GM20431 (cell line): ENCODE data around the gene RHPN2.
"Not testable (repeated sequence)": the region's sequence is repeated elsewhere in the genome, so short reads cannot be mapped to it uniquely, and the experiment has no call there.

ENCODE experiments used
- in situ Hi-C: fragments of 300-500 bp; cut with MseI, MboI; formaldehyde crosslinking; loops from one replicate; pipeline ENCODE4 v1.15.0; 2020; ENCODE audit warnings: low sequenced_read_pairs; ENCODE audit not compliant: unreplicated experiment

RHPN2 gene

GRCh38 chr19:33071887-33072286 is 7.2 kb upstream of the RHPN2 start:
- in situ Hi-C loops = no loop called here

DNA sequence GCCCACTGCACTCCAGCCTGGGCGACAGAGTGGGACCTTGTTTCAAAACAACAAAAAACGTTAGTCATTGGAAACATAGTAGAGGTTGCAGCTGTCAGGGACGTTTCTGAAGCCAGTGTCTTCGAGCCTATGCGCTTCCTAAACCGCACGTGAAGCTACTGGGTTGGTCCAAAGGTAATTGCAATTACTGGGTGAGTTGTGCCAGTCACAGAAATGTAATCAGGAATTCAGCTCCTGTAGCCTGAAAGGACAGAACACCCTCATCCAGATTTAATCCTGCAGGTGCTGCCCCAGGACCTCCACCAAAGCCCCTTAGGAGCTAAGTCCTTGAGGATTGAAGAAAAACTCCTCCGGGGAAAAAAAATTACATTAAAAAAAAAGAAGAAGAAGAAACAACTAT is 2.4 kb upstream of the RHPN2 start:
- in situ Hi-C loops = no loop called here

- in situ Hi-C loops = no loop called here
These were observed 1.9 kb upstream of the RHPN2 start for GRCh38 chr19:33066543-33066942.

GRCh38 chr19:33064458-33064791 is 263 bp downstream of the RHPN2 start:
- in situ Hi-C loops = no loop called here

DNA sequence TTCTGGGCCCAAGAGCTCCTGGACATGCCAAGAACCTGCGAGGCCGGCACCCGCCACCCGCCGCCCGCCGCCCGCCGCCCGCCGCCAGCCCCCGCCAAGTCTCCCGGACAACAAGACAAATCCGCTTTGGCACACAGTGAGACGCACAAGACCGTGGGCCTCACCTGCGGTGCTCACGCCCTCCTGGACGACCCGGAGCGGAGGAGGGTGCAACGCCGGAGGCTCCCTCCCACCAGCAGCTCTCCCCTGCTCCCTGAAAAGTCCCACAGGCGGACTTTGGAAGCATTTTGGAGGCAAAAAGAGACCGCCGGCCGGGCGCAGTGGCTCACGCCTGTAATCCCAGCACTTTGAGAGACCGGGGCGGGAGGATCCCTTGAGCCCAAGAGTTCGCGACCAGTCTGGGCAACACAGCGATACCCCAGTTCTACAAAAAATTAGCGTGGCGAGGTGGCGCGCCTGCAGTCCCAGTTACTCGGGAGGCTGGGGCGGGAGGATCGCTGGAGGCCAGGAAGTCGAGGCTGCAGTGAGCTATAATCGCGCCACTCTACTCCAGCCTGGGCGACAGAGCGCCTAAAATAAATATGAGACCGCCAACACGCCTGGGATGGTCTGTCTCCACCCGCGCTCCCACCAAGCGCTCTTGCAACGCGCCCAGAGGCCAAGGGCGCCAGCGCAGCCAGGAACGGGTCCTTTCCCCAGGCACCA is 783 bp downstream of the RHPN2 start:
- in situ Hi-C loops = no loop called here

- in situ Hi-C loops = no loop called here
These were observed 1.3 kb downstream of the RHPN2 start for GRCh38 chr19:33063356-33063752.

GRCh38 chr19:33062902-33063301 is 1.8 kb downstream of the RHPN2 start:
- in situ Hi-C loops = no loop called here

DNA sequence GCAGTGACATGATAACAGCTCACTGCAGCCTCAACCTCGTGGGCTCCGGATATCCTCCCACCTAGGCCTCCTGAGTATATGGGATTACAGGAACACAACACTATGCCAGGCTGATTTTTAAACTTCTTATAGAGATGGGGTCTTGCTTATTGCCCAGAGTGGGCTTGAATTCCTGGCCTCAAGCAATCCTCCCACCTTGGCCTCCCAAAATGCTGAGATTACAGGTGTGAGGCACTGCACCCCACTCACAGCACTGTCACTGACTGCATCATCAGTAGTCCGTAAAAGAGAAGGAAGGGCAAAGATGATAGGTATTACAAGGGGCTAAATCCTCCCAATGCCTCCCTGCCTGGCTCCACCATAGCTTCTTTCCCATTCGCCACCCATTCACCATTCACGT is 4.1 kb downstream of the RHPN2 start:
- in situ Hi-C loops = no loop called here

GRCh38 chr19:33055718-33056117 is 9.0 kb downstream of the RHPN2 start:
- in situ Hi-C loops = no loop called here

- in situ Hi-C loops = no loop called here
These were observed 10.1 kb downstream of the RHPN2 start for GRCh38 chr19:33054623-33055022.

DNA sequence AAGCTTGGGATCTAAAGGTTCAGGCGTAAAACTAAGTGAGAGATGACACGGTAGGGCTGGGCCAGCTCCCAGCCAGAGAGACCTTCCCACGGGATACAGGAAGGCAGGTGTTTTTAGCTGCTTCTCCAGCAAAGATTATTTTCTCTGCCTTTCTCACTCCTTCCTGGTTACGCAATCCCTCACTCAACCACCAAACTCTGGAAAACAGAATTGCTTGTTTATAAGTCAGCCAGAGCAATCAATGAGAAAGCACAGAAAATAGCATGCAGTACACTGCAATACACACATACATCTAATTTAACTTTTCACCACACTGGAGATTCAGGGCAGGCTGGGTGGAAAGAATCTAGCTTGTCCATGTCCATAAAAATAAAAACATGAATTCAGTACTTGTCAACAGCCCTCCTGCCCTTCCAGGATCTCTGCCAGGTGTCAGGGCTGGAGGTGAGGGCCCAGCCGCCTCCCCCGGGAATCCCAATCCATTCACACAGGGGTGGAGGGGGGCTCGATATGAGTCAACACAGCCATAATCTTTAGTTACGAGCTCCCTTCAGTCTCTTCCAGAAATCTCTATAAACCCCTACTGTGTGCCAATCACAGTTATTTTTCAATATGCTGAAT is 12.2 kb downstream of the RHPN2 start:
- in situ Hi-C loops = no loop called here

DNA sequence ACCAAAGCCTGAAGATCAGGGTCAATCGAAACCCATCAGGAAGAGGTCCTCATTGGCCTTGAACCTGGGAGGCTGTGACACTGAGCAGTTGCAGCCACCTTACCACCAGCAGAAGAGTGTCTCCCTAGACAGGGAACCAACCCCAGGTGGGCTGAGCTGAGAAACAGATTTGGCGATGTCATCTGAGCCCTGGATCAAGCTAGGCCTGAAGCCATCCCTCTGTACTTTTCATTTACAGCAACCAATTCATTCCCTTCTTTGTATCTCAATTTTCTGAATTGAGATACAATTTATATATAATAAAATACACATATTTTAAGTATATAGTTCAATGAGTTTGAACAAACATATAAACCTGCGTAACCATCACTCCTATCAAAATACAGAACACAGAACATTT is 14.6 kb downstream of the RHPN2 start:
- in situ Hi-C loops = no loop called here

DNA sequence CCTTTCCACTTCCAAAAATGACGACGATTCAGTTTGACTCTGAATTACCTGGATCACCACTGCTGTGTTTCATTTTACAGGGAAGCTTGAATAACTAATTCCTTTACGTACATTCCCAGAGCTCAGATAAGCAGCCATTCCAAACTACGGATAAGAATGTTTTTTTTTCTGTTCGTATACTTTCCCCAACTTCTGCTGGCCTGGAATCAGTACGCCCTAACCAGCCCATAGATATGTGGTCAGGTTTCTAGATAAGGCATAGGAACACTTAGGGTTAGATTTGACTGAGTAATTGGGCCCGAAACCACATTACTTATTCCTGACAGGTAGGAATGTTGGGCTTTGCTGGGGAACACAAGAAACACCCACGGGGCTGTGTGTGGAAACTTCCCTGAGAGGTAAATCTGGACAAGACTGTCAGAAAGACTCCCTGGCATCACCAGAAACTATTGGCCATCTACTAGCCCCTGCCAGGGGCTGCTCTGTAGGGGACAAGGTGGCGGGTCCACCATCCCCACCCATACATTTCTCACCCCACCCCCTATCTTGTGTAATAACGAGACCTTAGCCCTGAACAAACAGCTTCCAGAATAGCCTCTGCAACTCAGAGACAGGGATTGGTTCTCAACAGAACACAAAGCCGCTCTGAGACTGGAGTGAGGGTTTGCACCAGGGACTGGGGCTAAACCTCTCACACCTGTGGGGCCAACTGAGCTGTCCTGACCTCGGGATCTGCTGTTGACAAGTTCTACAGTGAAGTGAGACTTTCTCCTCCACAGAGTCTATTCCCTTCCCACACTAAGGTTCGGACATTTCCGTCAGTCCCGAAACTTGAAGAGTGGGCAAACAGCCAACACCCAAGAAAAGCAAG is 15.6 kb downstream of the RHPN2 start:
- in situ Hi-C loops = no loop called here

- in situ Hi-C loops = no loop called here
These were observed 17.3 kb downstream of the RHPN2 start for GRCh38 chr19:33047422-33047821.

DNA sequence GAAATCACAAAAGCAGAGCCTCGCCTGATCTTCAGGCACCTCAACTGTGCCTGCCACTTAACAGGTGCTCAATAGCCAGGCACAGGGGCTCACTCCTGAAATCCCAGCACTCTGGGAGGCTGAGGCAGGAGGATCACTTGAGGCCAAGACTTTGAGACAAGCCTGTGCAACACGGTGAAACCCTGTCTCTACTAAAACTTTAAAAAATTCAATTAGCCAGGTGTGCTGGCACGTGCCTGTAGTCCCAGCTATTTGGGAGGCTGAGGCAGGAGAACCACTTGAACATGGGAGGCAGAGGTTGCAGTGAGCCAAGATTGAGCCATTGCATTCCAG is 22.9 kb downstream of the RHPN2 start:
- in situ Hi-C loops = not testable (repeated sequence)

- in situ Hi-C loops = no loop called here
These were observed 23.5 kb downstream of the RHPN2 start for GRCh38 chr19:33040994-33041827.

GRCh38 chr19:33039815-33040214 is 24.9 kb downstream of the RHPN2 start:
- in situ Hi-C loops = no loop called here

GRCh38 chr19:33039108-33039599 is 25.5 kb downstream of the RHPN2 start:
- in situ Hi-C loops = no loop called here

- in situ Hi-C loops = not testable (repeated sequence)
These were observed 27.3 kb downstream of the RHPN2 start for GRCh38 chr19:33037168-33038025.
